NB4 (cell line): ENCODE measurements around the gene PABPN1L.

Source experiments
- DNase-seq: peaks from one replicate; pipeline ENCODE4 v3.0.0; 2010; ENCODE audit warnings: low read depth
- H3K4me3 ChIP-seq: one replicate; pipeline ENCODE4 v1.5.1; 2011; ENCODE audit warnings: mild to moderate bottlenecking, low read depth, low read length, moderate library complexity
- CTCF ChIP-seq: IDR thresholded peaks from one replicate; pipeline ENCODE4 v1.5.1; 2012; ENCODE audit warnings: low read depth, low read length
- MAX ChIP-seq: IDR thresholded peaks from 2 replicates; pipeline ENCODE4 v1.6.1; 2011; ENCODE audit warnings: low read depth, low read length
- MYC ChIP-seq: IDR thresholded peaks from 2 replicates; pipeline ENCODE4 v1.6.1; 2011; ENCODE audit warnings: low read depth, low read length
- POLR2A ChIP-seq: IDR thresholded peaks from 2 replicates; pipeline ENCODE4 v1.6.1; 2011; ENCODE audit warnings: mild to moderate bottlenecking; ENCODE audit not compliant: insufficient read length; ENCODE audit errors: extremely low read depth

The PABPN1L gene

GRCh38 chr16:88881675-88882357, 15.4 kb upstream of the PABPN1L start:
- DNase-seq = no peak
- TF ChIP-seq POLR2A (no peak), MAX (no peak), CTCF (no peak), MYC (no peak)
- no peak overlapping the region for H3K4me3 ChIP-seq

GRCh38 chr16:88881007-88881615, 14.7 kb upstream of the PABPN1L start:
- H3K4me3 ChIP-seq = no peak overlapping the region
- no peak for DNase-seq
- TF ChIP-seq MYC = no peak
- no peak for TF ChIP-seq POLR2A
- TF ChIP-seq MAX = no peak
- no peak for TF ChIP-seq CTCF

- no peak overlapping the region for H3K4me3 ChIP-seq
- no peak for DNase-seq
- no peak for TF ChIP-seq MAX
- no peak for TF ChIP-seq CTCF
- TF ChIP-seq POLR2A = no peak
- no peak for TF ChIP-seq MYC
Observed at GRCh38 chr16:88880226-88881006, 14.0 kb upstream of the PABPN1L start.

GRCh38 chr16:88879788-88880055, 13.3 kb upstream of the PABPN1L start:
- DNase-seq = no peak

More at GRCh38 chr16:88879788-88880055, 13.3 kb upstream of the PABPN1L start:
- no peak overlapping the region for H3K4me3 ChIP-seq
- no peak for TF ChIP-seq MAX
- TF ChIP-seq MYC = no peak
- TF ChIP-seq POLR2A = no peak
- no peak for TF ChIP-seq CTCF
